OCI-LY3 (cell line): ENCODE data around the gene HDAC7.

ENCODE experiments used
- H2AFZ ChIP-seq: fragments of 200-600, 300-600 bp; shearing (Covaris generic); 2 replicates; pipeline ENCODE4 v1.6.0; 2014; ENCODE audit warnings: antibody characterized with exemption, low read depth, low read length
- H3K27ac ChIP-seq: fragments of 200-600, 300-600 bp; sonication (generic); 2 replicates; pipeline ENCODE4 v1.5.1; 2014; ENCODE audit warnings: mild to moderate bottlenecking, low read length, moderate library complexity, mixed read lengths
- H3K27me3 ChIP-seq: fragments of 200-600, 300-600 bp; sonication (generic); 2 replicates; pipeline ENCODE4 v1.6.1; 2014; ENCODE audit warnings: low read depth, low read length, mixed read lengths
- H3K36me3 ChIP-seq: fragments of 200-600, 300-600 bp; sonication (generic); replicated peaks from 2 replicates; pipeline ENCODE3; 2014; ENCODE audit warnings: low read depth, low read length, mixed read lengths
- H3K4me1 ChIP-seq: fragments of 300-600, 200-600 bp; sonication (generic); 2 replicates; pipeline ENCODE4 v1.6.1; 2014; ENCODE audit warnings: low read length, mixed read lengths
- H3K4me2 ChIP-seq: fragments of 200-600, 300-600 bp; sonication (generic); 2 replicates; pipeline ENCODE4 v1.6.1; 2014; ENCODE audit warnings: low read length, mixed read lengths
- H3K4me3 ChIP-seq: fragments of 300-600, 200-600 bp; sonication (generic); 2 replicates; pipeline ENCODE4 v1.5.1; 2014; ENCODE audit warnings: antibody characterized with exemption, mild to moderate bottlenecking, low read length, moderate library complexity
- H3K79me2 ChIP-seq: fragments of 300-600, 200-600 bp; shearing (Covaris generic); 2 replicates; pipeline ENCODE4 v1.6.1; 2014; ENCODE audit warnings: mild to moderate bottlenecking, low read length, mixed read lengths
- H3K9ac ChIP-seq: fragments of 300-600, 200-600 bp; shearing (Covaris generic); 2 replicates; pipeline ENCODE4 v1.6.0; 2014; ENCODE audit warnings: mild to moderate bottlenecking, low read length, moderate library complexity
- H3K9me3 ChIP-seq: fragments of 200-600, 300-600 bp; shearing (Covaris generic); 2 replicates; pipeline ENCODE4 v1.6.1; 2014; ENCODE audit warnings: low read length, mixed read lengths; ENCODE audit not compliant: insufficient read depth
- H4K20me1 ChIP-seq: fragments of 200-600, 300-600 bp; sonication (generic); 2 replicates; pipeline ENCODE4 v1.6.1; 2016; ENCODE audit warnings: low read length, mixed read lengths; ENCODE audit not compliant: insufficient read depth
- CTCF ChIP-seq: fragments of 200-600, 300-600 bp; sonication (generic); IDR thresholded peaks from 2 replicates; pipeline ENCODE4 v1.5.1; 2014; ENCODE audit warnings: antibody characterized with exemption, low read length, low read depth
- EZH2phosphoT487 ChIP-seq: fragments of 200-600 bp; shearing (Covaris generic); IDR thresholded peaks from 2 replicates; pipeline ENCODE4 v1.6.1; 2018; ENCODE audit warnings: antibody characterized with exemption, mixed run types, low read depth

The HDAC7 gene

DNA sequence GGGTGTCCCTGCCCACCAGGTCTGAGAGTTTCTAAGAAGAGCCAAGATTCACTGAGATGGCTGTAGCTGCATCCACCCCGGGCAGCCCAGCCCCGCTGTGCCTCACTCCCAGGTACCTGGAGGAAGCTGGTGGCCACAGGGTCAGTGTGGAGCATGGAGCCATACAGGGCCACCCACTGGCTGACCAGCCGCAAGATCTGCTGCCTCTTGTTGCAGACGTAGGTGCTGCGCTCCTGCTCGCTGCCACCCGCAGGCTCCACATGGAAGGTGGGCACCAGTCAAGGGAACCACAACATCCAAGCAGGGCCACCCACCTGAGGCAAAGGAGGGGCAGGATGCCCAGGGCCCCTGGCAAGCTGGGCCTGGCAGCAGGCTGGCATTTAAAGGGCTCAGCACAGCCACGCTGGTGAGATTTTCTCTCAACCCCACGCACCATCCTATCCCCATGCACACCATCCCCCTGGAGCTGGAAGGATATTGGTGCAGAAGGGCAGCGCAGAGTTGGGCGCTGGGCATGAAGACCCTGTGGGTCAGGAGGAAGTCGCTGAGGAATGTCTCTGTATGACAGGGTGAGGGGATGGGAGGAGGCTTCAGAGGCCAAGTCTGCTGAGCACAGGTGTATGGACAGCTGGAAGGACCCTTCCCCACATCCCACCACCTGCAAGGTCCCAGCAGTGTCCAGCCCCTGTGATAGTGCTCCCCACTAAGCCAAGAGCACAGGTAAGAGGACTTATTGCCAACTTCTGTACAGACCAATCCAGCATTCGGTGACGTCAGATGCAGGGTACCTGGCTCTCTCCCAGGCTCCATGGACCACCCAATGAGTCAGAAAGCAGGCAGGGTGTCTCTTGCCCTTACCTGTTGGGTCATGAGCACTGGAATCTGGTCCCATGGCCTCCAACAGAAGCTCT is 71.9 kb downstream of the HDAC7 start:
- H3K9me3 ChIP-seq: no peaks in the 10 kb centered on the region
- peak overlapping the region; percentile 62 for H3K4me2 ChIP-seq
- H3K27me3 ChIP-seq: peaks cover 28% of the 10 kb centered on the region
- no peaks in the 10 kb centered on the region for H3K79me2 ChIP-seq
- H3K27ac ChIP-seq: no peak overlapping the region
- no peak overlapping the region for H2AFZ ChIP-seq
- H3K36me3 ChIP-seq: no peaks in the 10 kb centered on the region
- H3K4me1 ChIP-seq: peaks cover 30% of the 10 kb centered on the region
- no peak for TF ChIP-seq EZH2phosphoT487
- no peak for TF ChIP-seq CTCF
- no peaks in the 10 kb centered on the region for H4K20me1 ChIP-seq
- H3K9ac ChIP-seq: no peak overlapping the region
- 0 out of 2 replicates have a peak overlapping the region, but pooled peaks have one; percentile 11 for H3K4me3 ChIP-seq

DNA sequence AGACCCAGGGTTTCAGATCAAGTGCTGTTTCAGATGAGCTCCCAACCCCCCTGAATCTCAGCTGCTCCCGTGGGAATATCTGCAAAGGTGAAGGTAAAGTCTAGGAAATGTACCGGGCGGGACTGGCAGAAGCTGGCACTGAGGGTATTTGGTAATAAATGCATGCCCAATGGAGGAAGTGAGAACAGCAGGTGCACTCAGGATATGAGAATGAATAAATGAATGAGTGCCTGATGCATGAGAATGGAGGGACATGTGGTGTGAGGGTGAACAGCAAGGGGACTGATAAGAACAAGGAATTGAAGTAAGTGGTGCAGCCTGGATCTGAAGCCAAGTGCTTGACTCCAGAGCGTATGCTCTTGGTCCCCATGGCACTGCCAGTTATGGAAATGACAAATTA is 72.6 kb downstream of the HDAC7 start:
- TF ChIP-seq EZH2phosphoT487 (no peak), CTCF (no peak)
- no peak overlapping the region for H3K9ac ChIP-seq
- H3K9me3 ChIP-seq: no peaks in the 10 kb centered on the region
- H3K4me3 ChIP-seq: peak overlapping the region; percentile 11; the same call in 1 of the 2 replicates
- peaks cover 28% of the 10 kb centered on the region for H3K4me1 ChIP-seq
- H4K20me1 ChIP-seq: no peaks in the 10 kb centered on the region
- peaks cover 31% of the 10 kb centered on the region for H3K27me3 ChIP-seq
- H3K27ac ChIP-seq: no peak overlapping the region
- H3K4me2 ChIP-seq: peak overlapping the region; percentile 62
- H2AFZ ChIP-seq: no peak overlapping the region
- H3K79me2 ChIP-seq: no peaks in the 10 kb centered on the region
- H3K36me3 ChIP-seq: no peaks in the 10 kb centered on the region

DNA sequence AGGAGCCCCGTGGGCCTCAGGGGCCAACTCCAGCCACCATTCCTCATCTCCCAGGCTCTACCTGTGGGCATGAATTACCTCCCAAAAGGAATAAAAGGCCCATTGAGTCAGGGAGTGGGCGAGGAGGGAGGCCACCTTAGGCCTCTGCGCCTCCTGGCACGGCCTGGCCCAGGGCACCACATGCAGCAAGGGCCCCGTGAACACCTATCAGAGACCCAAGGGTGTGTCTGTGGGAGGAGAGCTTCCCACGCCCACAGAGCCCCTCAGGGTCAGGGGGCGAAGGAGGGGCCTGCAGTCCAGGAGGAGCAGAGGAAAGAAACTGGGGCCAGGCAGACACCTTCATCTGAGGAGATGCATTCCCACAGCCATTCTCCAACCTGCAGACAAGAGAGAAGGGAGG is 73.2 kb downstream of the HDAC7 start:
- Histone ChIP-seq H3K79me2 (no peaks in the 10 kb centered on the region), H3K9ac (no peak overlapping the region), H2AFZ (no peak overlapping the region), H3K36me3 (no peaks in the 10 kb centered on the region), H3K4me2 (peak overlapping the region; percentile 62), H4K20me1 (no peaks in the 10 kb centered on the region), H3K9me3 (no peaks in the 10 kb centered on the region), H3K4me1 (peaks cover 24% of the 10 kb centered on the region), H3K4me3 (peak overlapping the region; percentile 11; the same call in 1 of the 2 replicates), H3K27ac (no peak overlapping the region), H3K27me3 (peaks cover 31% of the 10 kb centered on the region)
- TF ChIP-seq CTCF (no peak), EZH2phosphoT487 (no peak)

DNA sequence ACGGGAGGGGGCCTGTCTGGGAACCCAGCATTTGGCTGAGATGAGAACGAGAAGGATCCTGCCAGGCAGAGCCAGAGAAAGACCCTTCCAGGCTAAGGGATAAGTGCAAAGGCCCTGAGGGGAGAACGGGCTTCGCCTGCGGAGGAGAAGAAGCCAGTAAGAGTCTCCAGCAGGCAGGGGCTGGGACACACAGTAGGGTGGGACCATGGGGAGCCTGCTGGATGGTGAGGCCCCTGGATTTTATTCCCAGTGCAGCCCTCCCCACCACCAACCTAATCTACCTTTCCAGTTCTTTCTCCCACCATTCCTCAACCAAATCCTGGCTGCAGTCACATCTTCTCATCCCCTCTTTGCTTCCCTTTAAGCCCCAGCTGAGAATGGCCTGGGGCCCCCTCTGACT is 73.6 kb downstream of the HDAC7 start:
- H3K27me3 ChIP-seq: peaks cover 31% of the 10 kb centered on the region
- H3K79me2 ChIP-seq: no peaks in the 10 kb centered on the region
- H3K27ac ChIP-seq: no peak overlapping the region
- TF ChIP-seq EZH2phosphoT487 (no peak), CTCF (no peak)
- no peak overlapping the region for H3K9ac ChIP-seq
- H3K4me3 ChIP-seq: no peak overlapping the region
- no peak overlapping the region for H2AFZ ChIP-seq
- no peaks in the 10 kb centered on the region for H3K36me3 ChIP-seq
- no peaks in the 10 kb centered on the region for H4K20me1 ChIP-seq
- H3K4me2 ChIP-seq: no peak overlapping the region
- peaks cover 24% of the 10 kb centered on the region for H3K4me1 ChIP-seq
- no peaks in the 10 kb centered on the region for H3K9me3 ChIP-seq
